Cerebellar nuclear complex (tissue), 1 donor: ENCODE data around the gene INPP5A.

Source experiments
- DNase-seq, 2 experiments: peaks; one replicate each; lab custom pipeline; 2025; lab: John Stamatoyannopoulos, UW

Gene INPP5A

GRCh38 chr10:132612571-132613504 lies 75.3 kb downstream of the INPP5A start:
- no peak for DNase-seq

DNA sequence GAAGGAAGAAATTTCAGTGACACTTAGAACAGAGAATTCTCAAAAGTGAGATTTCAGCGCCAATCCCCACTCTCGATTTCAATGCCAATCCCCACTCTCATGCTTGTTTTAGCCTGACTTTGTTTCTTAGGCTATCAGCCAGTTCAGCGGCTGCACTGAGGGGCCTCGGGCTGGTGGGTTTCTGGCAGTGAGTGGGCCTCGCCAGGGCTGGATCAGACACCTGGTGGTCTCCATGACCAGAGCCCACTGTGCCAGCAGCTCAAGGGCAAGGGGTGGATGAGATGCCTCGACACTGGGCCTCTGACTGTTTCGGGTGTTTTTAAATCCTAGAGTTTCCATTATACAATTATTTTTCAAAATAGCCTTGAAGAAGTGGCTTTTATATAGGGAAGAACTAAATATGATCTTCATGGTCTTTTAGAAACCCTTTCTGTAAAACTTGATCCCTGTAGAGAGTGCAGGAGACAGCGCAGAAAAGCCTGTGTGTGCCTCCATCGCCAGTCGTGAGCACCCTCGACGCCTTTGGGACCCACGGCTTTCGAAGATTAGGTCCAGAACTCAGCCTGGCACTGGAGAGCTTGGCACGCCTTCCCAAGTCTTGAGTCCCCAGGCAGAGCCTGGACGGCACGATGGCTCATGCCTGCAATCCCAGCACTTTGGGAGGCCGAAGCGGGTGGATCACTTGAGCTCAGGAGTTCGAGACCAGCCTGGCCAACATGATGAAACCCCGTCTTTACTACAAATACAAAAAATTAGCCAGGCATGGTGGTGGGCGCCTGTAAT lies 76.2 kb downstream of the INPP5A start:
- DNase-seq, result no peak

DNA sequence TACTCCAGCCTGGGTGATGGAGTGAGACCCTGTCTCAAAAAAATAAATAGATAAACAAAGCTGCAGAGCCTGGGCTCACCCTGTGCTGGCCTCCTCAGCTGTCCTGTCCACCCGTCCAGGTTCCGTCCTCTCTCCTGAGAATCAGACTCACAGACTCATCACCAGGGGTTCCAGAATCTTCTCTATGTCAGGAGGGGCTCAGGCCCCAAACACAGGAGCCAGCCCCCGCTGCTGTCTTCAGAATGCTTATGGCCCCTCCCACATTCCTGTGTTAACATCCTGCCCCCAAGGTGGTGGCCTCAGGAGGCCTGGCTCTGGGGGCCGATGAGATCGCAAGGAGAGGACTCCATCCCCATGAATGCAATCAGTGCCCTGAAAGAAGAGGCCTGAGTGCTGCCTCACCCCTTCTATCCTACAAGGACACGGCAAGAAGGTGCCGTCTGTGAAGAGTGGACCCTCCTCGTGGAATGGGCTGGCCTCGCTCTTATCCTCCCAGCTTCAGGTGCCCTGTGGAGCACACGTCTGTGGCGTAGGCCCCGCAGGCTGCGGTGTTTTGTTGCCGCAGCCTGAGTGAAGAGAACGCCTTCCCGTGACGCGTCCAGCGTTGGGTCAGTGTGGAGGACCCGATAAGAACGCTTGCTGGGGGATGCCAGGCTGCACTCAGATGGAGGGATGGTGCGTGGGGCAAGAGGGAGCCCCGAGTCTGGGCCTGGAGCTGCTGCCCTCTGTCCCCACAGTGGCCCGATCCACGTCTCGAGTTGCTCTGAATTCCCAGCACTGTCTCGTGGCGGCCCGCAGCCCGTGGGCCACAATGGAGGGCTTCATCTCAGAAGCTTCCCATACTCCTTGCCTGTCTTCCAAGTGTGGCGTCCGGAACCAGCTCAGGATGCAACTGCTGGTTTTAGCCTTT lies 77.1 kb downstream of the INPP5A start:
- DNase-seq, result no peak

- no peak for DNase-seq
These were observed 78.0 kb downstream of the INPP5A start for GRCh38 chr10:132615341-132616169.

DNA sequence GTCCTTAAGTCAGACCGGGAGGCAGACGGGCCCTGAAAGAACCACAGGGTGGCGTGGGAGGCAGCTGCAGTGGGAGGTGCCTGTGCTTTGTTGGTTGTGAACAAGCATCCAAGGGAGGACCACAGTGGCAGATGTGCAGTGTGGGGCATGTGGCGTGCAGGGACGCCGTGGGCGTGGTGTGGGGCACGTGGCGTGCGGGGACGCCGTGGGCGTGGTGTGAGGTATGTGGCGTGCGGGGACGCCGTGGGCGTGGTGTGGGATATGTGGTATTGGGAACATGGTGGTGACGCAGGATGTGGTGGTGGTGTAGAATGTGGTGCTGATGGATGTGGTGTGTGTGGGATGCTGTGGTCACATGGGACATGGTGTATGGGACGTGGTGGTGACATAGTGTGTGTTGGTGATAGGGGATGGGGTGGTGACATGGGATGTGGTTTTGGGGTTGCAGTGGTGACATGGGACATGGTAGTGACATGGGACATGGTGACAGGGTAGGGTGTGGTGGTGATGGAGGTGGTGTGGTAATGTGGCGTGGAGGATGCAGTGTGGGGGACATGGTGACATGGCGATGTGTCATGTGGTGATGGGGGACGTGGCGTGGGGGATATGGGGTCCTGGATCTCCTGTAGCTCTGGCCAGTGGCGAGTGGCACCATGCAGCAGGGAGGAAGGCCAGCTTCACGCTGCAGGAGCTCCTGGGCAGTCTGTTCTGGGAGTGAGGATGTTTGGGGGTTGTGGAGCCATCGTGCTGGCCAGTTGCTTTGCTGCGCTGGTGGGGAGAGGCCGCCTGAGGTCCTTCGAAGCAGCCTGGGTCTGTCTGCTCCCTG lies 78.8 kb downstream of the INPP5A start:
- no peak for DNase-seq

DNA sequence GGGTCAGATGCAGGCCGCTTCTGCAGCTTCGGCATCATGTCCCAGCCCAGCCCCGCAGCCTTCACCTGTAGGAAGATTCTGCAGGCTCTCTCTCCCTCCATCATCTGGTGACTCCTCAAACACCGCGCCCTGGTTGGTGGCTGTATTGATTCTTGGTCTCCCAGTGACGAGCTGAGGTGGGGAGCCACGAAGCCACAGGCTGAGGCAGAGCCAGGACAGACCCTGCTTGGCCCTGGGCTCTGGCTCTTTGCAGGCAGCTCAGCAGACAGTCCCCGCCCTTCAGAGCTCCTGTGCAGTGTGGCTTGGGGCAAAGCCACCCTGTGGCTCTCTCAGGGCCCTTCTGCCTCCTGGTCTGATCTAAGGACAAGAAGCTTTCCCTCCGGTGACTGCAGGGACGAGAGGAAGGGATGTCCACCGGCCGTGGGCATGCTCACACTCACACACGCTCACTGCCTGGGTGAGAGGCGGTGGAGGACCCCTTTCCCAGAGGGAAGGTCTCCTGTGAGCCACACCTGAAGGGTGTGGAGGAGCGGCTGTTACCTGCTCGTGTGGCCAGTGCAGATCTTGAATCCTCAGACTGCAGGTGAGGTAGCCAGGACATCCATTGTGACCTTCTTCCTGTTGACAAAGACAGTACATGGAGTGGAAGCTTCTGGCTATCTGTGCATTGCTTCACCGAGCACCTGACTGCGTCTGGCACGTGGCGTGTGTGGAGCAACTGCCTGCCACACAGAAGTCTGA lies 79.6 kb downstream of the INPP5A start:
- DNase-seq, result no peak

DNA sequence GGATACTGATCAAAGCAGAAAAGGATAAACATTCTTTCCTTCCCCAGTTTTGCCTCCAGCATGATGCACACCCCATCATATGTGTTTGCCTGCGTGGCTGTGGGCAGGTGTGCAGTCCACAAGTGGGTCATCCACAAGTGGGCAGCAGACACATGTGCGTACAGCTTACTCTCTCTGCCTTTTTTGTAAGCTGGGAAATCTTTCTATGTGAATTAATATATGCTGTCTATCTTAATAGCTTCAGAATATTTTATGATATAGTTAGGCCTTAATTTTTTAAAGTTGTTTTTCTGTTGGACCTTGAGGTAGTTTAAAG lies 80.1 kb downstream of the INPP5A start:
- DNase-seq, result no peak

DNA sequence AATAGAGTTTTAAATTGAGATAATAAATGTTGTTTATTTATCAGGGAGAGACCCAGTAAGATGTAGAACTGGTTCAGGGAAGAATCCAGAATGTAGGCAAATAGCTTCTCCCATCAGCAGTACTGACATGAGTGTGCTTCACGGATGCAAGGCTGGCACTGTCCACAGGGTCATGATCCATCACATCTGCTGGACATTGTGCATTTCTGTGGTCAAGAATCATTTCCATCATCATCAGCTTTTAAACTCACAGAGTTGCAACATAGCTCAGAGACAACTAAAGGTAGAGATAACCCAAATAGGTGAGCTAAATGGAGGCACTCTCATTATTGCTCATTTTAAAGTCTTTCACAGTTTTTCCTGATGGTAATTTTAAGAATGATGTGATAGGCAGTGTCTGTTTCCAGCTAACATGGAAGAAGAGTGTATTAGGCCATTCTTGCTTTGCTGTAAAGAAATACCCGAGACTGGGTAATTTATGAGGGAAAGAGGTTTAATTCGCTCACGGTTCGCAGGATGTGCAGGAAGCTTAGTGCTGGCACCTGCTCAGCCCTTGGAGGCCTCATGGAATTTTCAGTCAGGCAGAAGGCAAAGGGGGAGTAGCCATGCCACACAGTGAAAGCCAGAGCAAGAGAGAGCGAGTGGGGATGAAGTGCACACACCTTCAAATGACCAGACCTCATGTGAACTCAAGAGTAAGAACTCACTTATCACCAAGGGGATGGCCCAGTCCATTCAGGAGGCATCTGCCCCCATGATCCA lies 80.8 kb downstream of the INPP5A start:
- peak in 1 of 2 experiments; percentile 71 for DNase-seq

GRCh38 chr10:132619927-132620326 lies 82.3 kb downstream of the INPP5A start:
- DNase-seq, result no peak

DNA sequence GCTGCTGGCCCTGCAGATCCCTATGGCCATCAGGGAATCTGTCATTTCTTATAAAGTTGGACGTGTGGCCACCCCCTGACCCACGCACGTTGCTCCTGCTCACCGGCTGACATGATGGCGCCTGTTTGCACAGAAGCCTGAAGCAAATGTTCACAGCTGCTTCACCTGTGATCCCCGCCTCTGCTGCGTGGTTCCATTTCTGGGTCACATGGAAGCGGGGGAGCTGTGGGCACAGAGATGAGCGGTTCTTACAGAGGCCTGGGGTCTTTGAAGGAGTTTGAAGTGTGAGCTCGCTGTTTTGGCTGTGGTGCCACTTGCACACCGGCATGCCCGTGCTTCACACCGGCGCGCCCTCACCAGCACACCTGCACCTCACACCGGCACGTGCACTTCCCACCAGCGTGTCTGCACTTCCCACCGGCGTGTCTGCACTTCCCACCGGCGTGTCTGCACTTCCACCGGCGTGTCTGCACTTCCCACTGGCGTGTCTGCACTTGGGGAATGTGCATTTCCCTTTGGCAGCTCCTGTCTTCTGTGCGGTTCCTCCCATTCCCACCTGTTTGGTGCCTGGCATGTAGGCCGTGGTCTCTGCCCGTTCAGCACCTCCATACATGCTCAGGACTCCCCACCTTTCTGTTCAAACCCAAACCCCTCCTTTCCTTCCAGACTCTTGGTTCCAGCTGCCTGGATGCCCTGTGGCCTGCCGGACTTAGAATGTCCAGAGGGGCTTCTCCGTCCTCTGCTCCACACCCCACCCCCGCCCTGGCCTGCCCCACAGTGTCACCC lies 86.7 kb downstream of the INPP5A start:
- no peak for DNase-seq

GRCh38 chr10:132624847-132625471 lies 87.4 kb downstream of the INPP5A start:
- DNase-seq, result no peak

DNA sequence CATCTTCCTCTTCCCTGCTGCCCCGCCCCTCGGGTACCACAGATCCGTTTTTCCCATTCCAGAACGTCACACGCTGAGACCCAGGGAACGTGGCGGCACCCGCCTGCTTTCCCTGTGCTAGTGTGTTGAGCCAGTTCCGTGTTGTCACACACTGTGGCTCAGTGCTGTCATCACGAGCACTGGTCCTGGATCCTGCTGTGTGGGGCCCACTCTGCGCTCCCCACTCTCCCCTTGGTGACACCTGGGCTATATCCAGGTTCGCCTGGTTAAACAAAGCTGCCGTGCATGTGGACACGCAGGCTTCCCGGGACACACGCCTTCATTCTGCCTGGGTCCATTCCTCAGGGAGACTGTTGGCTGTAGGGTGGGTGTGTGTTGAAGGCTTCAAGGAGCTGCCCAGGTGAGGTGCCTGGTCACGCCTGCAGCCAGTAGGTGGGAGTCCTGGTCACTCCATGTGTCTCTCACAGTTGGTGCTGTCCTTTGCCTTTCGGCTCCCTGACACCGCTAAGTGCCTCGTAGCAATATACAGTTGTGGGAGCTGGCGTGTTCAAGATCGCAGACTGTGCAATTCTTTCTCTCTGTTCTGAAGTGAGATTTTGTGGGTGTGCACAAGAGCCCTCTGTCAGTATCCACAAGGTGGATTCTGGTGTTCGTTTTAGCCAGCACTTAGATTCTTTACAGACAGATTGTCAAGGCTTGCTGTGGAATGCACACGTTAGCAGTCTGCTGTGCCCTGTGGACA lies 88.6 kb downstream of the INPP5A start:
- no peak for DNase-seq

DNA sequence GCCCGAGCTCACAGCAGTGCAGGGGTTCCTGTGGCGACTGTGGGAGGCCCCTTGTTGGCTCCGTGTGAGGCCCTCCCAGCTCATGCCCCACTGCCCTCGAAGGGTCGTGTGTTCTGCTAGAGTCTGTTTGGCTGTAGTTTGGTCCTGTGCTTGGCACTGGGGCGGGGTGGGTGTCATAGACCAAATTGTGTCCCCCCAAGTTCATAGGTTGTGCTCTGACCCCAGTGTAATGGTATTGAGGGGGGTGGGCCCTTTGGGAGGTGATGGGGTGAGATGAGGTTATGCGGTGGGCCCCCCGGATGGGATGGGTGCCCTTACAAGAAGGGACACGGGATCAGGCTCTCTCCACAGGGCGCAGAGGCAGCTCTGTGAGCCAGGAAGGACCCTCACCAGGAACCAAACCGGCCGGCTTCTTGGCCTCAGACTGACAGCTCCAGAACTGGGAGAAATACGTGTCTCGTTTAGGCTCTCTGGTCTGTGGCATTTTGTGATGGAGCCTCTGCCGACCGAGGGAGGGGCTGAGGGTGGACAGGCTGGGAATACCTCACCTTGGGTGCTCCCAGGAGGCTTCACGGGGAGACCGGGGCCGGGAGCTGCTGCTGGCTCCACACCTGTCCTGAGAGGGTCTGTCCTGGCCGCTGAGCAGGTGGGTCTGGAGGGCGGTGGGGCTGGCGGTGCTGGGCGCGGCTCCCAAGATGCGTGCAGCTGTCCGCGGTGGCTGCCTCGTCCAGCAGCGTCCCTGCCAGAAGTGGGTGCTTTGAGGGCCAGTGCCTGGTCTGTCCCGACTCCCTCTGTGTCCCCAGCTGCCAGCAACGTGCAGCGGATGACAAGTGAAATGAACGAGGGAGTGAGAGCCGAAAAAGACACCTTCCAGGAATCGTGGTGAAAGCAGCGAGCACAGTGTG lies 89.4 kb downstream of the INPP5A start:
- DNase-seq, result no peak

- no peak for DNase-seq
These were observed 90.3 kb downstream of the INPP5A start for GRCh38 chr10:132627666-132628531.
